Sigmoid colon (tissue), 3 donors: ENCODE data around the gene ZFP90.

Source experiments
- CTCF ChIP-seq, 4 experiments: fragments of 450-650 bp in 3 of 4; fragments of 200-600 bp in 1 of 4; IDR thresholded peaks; one replicate each; pipeline ENCODE4 v1.5.1; 2016 to 2019; ENCODE audit warnings: antibody characterized with exemption in 4 of 4, mild to moderate bottlenecking in 3 of 4, moderate library complexity in 2 of 4
- POLR2A ChIP-seq, 2 donors: fragments of 450-650 bp; IDR thresholded peaks; one replicate each; pipeline ENCODE4 v1.6.1; 2016; ENCODE audit warnings: antibody characterized with exemption in 2 of 2, mild to moderate bottlenecking in 2 of 2, moderate library complexity in 2 of 2

DNA sequence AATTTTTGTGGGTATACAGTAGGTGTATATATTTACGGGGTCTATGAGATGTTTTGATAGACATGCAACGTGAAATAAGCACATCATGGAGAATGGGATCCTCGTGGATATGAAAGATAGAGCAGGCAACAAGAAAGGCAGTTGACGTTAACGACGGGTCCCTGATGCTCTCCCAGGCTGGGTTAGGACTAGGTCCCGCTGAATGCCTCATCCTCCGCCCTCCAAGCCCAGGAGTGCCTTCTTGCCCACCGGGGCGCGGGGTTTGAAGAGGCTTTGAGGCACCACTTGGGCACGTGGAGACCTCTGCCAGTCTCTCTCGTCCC, 9.5 kb upstream of the ZFP90 start:
- TF ChIP-seq CTCF (IDR thresholded peaks at IDR 0.05) = no peak
- TF ChIP-seq POLR2A (IDR thresholded peaks at IDR 0.05) = no peak
